Neural crest cell (in vitro differentiated cells): ENCODE data around the gene HSPB3. TPM values are rescaled to one million over a fixed set of nuclear protein-coding genes. Genes with fewer than 3 reads are reported as not detected.

Experiments
- DNase-seq: peaks from one replicate; pipeline ENCODE4 v3.0.0; 2021; ENCODE audit warnings: low read depth, mixed read lengths, low spot score
- H3K27ac Mint-ChIP-seq: one replicate; pipeline ENCODE4 v1.8.0; 2021; ENCODE audit warnings: mild to moderate bottlenecking, mixed read lengths; ENCODE audit not compliant: unreplicated experiment
- H3K27me3 Mint-ChIP-seq: 2 replicates; pipeline ENCODE4 v1.8.0; 2021; ENCODE audit warnings: low read depth, mild to moderate bottlenecking, mixed read lengths
- H3K36me3 Mint-ChIP-seq: 2 replicates; pipeline ENCODE4 v1.8.0; 2021; ENCODE audit warnings: low read depth, mild to moderate bottlenecking, mixed read lengths
- H3K4me1 Mint-ChIP-seq: 2 replicates; pipeline ENCODE4 v1.8.0; 2021; ENCODE audit warnings: mixed read lengths
- H3K4me3 Mint-ChIP-seq: one replicate; pipeline ENCODE4 v1.8.0; 2021; ENCODE audit warnings: mild to moderate bottlenecking, mixed read lengths
- H3K9me3 Mint-ChIP-seq: 2 replicates; pipeline ENCODE4 v1.8.0; 2021; ENCODE audit warnings: mixed read lengths
- total RNA-seq: library from RNA; stranded (reverse); gene quantifications from 2 replicates; pipeline ENCODE4 v1.2.1, GENCODE V29; 2021
- TF ChIP-seq, protein P1 (sequence below): fragments of 200-600 bp; sonication (generic); conservative IDR thresholded peaks from 2 replicates; pipeline ENCODE4 v1.5.0; 2021; ENCODE audit warnings: antibody characterized with exemption, mild to moderate bottlenecking

Gene HSPB3
- total RNA-seq, 1 donor from 2014 or later = not detected

DNA sequence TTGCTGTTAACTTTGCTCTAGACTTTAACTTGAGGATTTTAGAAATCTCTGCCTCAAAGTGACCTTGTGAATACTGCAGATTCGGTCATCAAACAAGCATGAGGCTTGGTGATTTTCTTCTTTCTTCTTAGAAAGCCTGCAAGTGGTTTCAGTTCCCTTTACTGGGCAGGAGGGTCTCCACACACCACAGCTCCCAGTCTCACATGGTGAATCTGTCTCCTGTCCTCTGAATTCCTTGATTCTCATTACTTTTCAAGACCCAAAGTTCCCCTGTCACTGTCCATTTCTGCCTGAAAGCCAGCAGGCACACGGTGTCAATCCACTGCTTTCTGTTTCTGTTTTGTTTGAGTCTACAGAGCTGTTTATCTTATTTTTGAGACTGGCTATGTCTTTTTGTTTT is 14.1 kb downstream of the HSPB3 start:
- H3K4me3 Mint-ChIP-seq = no peak overlapping the region
- peaks cover 4% of the 10 kb centered on the region for H3K36me3 Mint-ChIP-seq
- H3K4me1 Mint-ChIP-seq = no peaks in the 10 kb centered on the region
- H3K27me3 Mint-ChIP-seq = no peaks in the 10 kb centered on the region
- H3K27ac Mint-ChIP-seq = no peak overlapping the region
- TF ChIP-seq, protein P1, sequence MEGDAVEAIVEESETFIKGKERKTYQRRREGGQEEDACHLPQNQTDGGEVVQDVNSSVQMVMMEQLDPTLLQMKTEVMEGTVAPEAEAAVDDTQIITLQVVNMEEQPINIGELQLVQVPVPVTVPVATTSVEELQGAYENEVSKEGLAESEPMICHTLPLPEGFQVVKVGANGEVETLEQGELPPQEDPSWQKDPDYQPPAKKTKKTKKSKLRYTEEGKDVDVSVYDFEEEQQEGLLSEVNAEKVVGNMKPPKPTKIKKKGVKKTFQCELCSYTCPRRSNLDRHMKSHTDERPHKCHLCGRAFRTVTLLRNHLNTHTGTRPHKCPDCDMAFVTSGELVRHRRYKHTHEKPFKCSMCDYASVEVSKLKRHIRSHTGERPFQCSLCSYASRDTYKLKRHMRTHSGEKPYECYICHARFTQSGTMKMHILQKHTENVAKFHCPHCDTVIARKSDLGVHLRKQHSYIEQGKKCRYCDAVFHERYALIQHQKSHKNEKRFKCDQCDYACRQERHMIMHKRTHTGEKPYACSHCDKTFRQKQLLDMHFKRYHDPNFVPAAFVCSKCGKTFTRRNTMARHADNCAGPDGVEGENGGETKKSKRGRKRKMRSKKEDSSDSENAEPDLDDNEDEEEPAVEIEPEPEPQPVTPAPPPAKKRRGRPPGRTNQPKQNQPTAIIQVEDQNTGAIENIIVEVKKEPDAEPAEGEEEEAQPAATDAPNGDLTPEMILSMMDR = no peak
- H3K9me3 Mint-ChIP-seq = peaks cover 4% of the 10 kb centered on the region
- no peak for DNase-seq

DNA sequence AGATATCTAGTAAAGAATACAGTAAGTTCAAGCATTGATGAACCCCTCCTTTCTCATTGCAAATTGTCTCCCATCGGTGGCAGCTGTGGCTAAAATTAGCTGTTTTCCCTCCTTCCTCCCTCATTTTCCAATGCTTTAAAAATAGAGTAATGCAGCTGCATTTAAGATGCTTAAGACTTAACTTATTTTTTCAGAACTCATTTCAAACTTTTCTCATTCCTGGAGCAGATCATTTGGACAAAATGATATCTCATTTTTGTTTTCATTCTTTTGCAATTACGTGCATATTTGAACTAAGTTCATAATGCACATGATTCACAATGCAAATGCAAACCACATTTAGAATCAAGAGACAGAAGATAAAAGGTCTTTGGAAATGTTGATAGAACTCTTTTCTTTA is 14.6 kb downstream of the HSPB3 start:
- H3K4me3 Mint-ChIP-seq = no peak overlapping the region
- H3K27me3 Mint-ChIP-seq = no peaks in the 10 kb centered on the region
- H3K4me1 Mint-ChIP-seq = no peaks in the 10 kb centered on the region
- no peak for DNase-seq
- TF ChIP-seq, protein P1 = no peak
- no peak overlapping the region for H3K27ac Mint-ChIP-seq
- peaks cover 4% of the 10 kb centered on the region for H3K36me3 Mint-ChIP-seq
- peaks cover 4% of the 10 kb centered on the region for H3K9me3 Mint-ChIP-seq

DNA sequence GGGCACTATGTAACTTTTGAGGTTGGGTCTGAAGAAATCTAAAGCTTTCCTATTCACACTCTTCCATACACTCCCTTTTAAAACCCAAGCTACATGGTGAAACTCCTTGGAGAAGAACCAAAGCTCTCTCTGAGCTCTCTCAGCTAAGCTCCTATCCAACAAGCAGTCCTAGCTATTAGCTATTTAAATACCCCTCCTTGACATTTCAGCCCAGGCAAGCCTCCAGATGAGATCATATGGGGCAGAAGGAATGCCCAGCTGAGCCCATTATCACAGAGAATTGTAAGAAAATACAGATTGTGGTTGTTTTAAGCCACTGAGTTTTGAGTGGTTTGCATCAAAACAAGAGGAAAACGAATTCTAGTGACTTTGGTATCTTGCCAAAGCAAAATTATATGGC is 15.2 kb downstream of the HSPB3 start:
- Mint-ChIP-seq H3K27ac (no peak overlapping the region), H3K36me3 (peaks cover 4% of the 10 kb centered on the region), H3K4me3 (no peak overlapping the region), H3K4me1 (no peaks in the 10 kb centered on the region), H3K9me3 (peaks cover 4% of the 10 kb centered on the region), H3K27me3 (no peaks in the 10 kb centered on the region)
- DNase-seq = no peak
- TF ChIP-seq, protein P1 = no peak

DNA sequence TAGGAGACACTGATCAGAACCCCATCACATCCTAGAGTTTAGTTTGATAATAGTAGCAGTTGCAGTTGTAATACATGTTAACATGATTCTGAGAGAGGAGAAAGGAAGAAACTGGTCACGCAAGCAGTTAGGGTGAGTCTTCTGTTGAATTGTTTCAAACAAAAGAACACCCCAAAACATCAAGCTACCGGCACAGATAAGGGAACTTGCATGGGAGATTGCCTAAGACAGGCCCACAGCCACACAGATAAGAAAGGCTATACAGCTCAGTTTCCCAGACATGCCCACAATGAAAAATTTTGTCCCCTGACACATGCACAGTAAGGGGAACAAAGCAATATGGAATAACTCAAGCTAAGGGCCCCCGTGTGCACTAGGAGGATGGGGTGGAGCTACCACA is 15.9 kb downstream of the HSPB3 start:
- H3K4me3 Mint-ChIP-seq = no peak overlapping the region
- H3K27me3 Mint-ChIP-seq = no peaks in the 10 kb centered on the region
- no peak for DNase-seq
- H3K27ac Mint-ChIP-seq = no peak overlapping the region
- no peaks in the 10 kb centered on the region for H3K4me1 Mint-ChIP-seq
- TF ChIP-seq, protein P1 = no peak
- peaks cover 3% of the 10 kb centered on the region for H3K9me3 Mint-ChIP-seq
- peaks cover 3% of the 10 kb centered on the region for H3K36me3 Mint-ChIP-seq

DNA sequence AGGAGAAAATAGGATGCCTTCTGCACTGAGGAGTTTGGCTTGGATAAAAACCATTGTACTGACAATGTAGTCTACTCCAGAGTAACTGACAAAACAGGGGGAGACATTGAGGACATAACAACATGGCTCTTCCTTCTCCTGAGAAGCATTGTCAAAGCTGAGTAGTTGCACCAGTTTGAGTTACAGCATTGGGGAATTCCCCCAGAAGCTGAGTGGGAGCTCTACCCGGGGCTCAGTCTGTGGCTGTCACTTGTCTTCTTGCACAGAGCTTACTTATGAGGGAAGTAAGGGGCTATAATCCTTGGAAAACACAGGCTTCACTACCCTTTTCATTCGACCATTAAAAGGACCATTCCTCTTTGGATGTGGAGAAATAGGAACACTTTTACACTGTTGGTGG is 21.2 kb downstream of the HSPB3 start:
- Mint-ChIP-seq H3K27me3 (no peaks in the 10 kb centered on the region), H3K9me3 (no peaks in the 10 kb centered on the region), H3K27ac (no peak overlapping the region), H3K4me3 (no peak overlapping the region), H3K4me1 (no peaks in the 10 kb centered on the region), H3K36me3 (no peaks in the 10 kb centered on the region)
- no peak for DNase-seq
- TF ChIP-seq, protein P1 = no peak
